ENCODE measurements around the gene STK24. TPM values are rescaled to one million over a fixed set of nuclear protein-coding genes. Genes with fewer than 3 reads are reported as not detected.

Gene STK24
- total and polyA plus RNA-seq, 2 of the 8 experiments (the other 6 are each of a cell fraction or from before 2014, with no cell fraction given): 62.8 to 143 TPM

- TF ChIP-seq TBP (IDR thresholded peaks at IDR 0.05; ENCODE audit: low read depth, low read length) (no peak), CHD1 (IDR thresholded peaks at IDR 0.05; ENCODE audit: low read depth, low read length) (no peak), CBX8 (IDR thresholded peaks at IDR 0.05; ENCODE audit: borderline replicate concordance, low read depth, low read length) (no peak), SP1 (IDR thresholded peaks at IDR 0.05; ENCODE audit: low read depth, low read length) (no peak), FOSL1 (IDR thresholded peaks at IDR 0.05; ENCODE audit: insufficient read depth, low read depth, low read length) (no peak), EGR1 (IDR thresholded peaks at IDR 0.05; ENCODE audit: borderline replicate concordance, low read depth, low read length) (no peak), MAFK (IDR thresholded peaks at IDR 0.05; ENCODE audit: low read depth, low read length) (no peak), BCL11A (IDR thresholded peaks at IDR 0.05; ENCODE audit: low read depth in 2 of 2, low read length in 2 of 2) (no peak)
Measured at GRCh38 chr13:98510156-98510509, 66.8 kb downstream of the STK24 start (continued).
